Measurements from ENCODE around the gene LSM7. TPM values are rescaled to one million over a fixed set of nuclear protein-coding genes. Genes with fewer than 3 reads are reported as not detected.

LSM7 gene
- total RNA-seq, 2 experiments from 2014 or later, result 144 to 146 TPM

DNA sequence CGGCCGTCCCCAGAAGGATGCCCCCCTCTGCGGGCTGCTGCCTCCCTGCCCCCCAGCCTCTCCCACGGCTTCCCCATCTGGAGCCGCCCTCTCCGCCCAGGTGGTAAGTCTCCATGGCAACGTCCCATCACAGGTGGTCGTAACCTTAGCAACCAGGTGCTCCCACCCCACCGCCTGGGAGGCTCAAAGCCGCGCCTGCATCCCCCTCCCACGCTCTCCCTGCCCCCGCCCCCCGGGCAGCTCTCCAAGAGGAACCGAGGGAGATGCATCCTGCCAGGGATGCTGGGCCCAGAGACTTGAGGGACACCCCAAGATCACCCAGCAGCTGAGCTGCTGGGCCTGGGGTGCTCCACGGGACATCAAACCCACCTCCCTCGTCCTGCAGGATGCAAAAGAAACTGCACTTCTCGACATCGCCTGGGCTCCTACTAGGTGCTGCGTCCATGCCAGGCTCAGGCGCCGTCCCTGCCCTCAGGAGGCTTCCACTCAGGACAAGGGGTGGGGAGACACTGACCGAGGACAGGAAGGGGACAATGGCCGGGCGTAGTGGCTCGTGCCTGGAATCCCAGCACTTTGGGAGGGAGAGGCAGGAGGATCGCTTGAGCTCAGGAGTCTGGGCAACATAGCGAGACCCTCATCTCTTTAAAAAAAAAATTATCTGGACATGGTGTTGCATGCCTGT, 15.4 kb downstream of the LSM7 start:
- H3K27me3 Mint-ChIP-seq (ENCODE audit: low read depth), result peaks cover 25% of the 10 kb centered on the region
- H3K4me1 Mint-ChIP-seq (ENCODE audit: low read depth), result peaks cover 2% of the 10 kb centered on the region
- no peak for DNase-seq
- H3K36me3 Mint-ChIP-seq (ENCODE audit: low read depth), result peaks cover 4% of the 10 kb centered on the region
- ATAC-seq, result peak; percentile 12
- CTCF ChIA-PET, result no interaction called here
- no peak overlapping the region for H3K4me3 Mint-ChIP-seq
- peaks cover 17% of the 10 kb centered on the region for H3K9me3 Mint-ChIP-seq (ENCODE audit: insufficient read depth)
- POLR2A ChIA-PET, result no interaction called here
- no peak overlapping the region for H3K27ac Mint-ChIP-seq

DNA sequence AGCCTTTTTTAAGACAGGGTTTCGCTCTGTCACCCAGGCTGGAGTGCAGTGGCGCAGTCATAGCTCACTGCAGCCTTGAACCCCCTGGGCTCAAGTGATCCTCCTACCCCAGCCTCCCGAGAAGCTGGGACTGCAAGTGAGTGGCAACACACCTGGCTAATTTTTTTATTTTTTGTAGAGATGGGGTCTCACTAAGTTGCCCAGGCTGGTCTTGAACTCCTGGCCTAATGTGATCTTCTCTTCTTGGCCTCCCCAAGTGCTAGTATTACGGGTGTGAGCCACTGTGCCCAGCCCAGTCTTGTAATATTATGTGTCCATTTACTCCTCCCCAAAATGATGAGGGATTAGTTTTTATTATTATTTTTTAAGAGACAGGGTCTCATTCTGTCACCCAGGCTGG, 17.3 kb downstream of the LSM7 start:
- Mint-ChIP-seq H3K4me3 (no peak overlapping the region), H3K27ac (no peak overlapping the region), H3K27me3 (ENCODE audit: low read depth) (peaks cover 33% of the 10 kb centered on the region), H3K4me1 (ENCODE audit: low read depth) (peaks cover 2% of the 10 kb centered on the region), H3K9me3 (ENCODE audit: insufficient read depth) (peaks cover 17% of the 10 kb centered on the region), H3K36me3 (ENCODE audit: low read depth) (peaks cover 4% of the 10 kb centered on the region)
- no peak for ATAC-seq
- POLR2A ChIA-PET, result interaction anchor here (1.2 kb wide), 1 partner anchor 14 kb away, joined by 3 read pairs; no protein-coding TSS in a partner anchor
- DNase-seq, result no peak
- CTCF ChIA-PET, result no interaction called here

DNA sequence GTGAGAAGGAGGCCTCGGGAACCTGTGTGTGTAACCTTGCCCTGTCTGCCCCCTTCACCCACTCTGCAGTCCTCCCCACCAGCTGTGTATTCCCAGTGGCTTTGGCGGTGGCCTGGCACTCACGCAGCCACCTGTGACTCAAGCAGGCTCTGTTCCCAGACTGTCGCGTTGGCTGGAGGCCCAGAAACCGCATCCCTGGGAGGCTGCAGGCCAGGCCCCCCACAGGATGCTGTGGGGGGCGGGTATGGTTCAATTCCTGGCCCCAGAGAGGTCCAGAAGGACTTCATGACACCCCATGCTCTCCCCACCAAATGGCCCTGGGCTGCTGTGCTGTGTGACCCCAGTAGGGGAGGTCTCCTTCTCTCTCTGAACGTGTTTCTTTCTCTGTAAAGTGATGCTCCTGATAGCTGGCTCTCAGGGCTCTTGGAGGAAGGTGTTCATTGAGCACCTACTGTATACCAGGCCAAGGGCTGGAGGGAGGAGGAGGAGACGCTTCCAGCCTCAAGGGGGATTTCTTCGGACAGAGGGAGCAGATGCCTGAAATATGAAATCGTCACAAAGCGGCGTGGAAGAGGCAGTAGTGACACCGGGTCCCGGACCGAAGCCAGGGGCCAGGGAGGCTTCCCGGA, 18.5 kb downstream of the LSM7 start:
- H3K4me1 Mint-ChIP-seq (ENCODE audit: low read depth), result peaks cover 2% of the 10 kb centered on the region
- peaks cover 2% of the 10 kb centered on the region for H3K36me3 Mint-ChIP-seq (ENCODE audit: low read depth)
- H3K4me3 Mint-ChIP-seq, result no peak overlapping the region
- DNase-seq, result no peak
- ChIA-PET POLR2A (interaction anchor here (0.6 to 2.5 kb wide), 2 partner anchors 18 to 137 kb away, joined by 4 to 10 read pairs; partner anchors contain the start of gene LSM7), CTCF (interaction anchor here (0.6 kb wide), 1 partner anchor 13 kb away, joined by 5 read pairs; no protein-coding TSS in a partner anchor)
- no peak for ATAC-seq
- H3K27ac Mint-ChIP-seq, result no peak overlapping the region
- H3K27me3 Mint-ChIP-seq (ENCODE audit: low read depth), result peaks cover 34% of the 10 kb centered on the region
- H3K9me3 Mint-ChIP-seq (ENCODE audit: insufficient read depth), result peaks cover 13% of the 10 kb centered on the region

DNA sequence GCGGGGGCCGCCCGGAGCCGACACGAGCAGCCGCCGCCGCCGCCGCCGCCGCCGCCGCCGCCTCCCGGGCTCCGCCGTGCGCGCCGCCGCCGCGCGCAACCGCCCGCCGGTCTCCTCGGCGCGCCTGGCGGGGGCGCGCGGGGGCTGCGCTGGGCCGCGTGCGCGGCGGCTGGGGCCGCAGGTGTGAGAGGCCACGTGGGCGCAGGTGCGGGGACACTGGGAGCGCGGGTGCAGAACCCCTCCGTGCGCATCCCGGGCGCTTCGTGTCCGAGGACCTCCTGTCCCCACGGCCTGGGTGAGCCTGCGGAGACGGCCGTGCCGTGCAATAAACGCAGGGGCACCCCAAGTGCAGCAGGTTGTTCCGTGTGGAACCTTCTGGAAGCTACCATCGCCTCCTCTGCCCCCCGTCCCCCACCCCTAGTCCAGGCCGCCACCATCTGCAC, 20.3 kb downstream of the LSM7 start, which contains the start of gene LINGO3:
Gene LINGO3, minus strand, starts transcription at position 41 of the 443 bp plus-strand sequence. CDS start 16,378 bp downstream, outside the sequence.
- no peak for DNase-seq
- peaks cover 42% of the 10 kb centered on the region for H3K27me3 Mint-ChIP-seq (ENCODE audit: low read depth)
- H3K36me3 Mint-ChIP-seq (ENCODE audit: low read depth), result no peaks in the 10 kb centered on the region
- no peaks in the 10 kb centered on the region for H3K9me3 Mint-ChIP-seq (ENCODE audit: insufficient read depth)
- POLR2A ChIA-PET, result interaction anchor here (2.5 kb wide), 1 partner anchor 20 kb away, joined by 10 read pairs; the partner anchor contains the start of gene LSM7
- H3K4me1 Mint-ChIP-seq (ENCODE audit: low read depth), result peaks cover 2% of the 10 kb centered on the region
- H3K4me3 Mint-ChIP-seq, result no peak within 1 kb of the TSS
- CTCF ChIA-PET, result no interaction called here
- ATAC-seq, result peak; percentile 27
- no peak within 1 kb of the TSS for H3K27ac Mint-ChIP-seq

DNA sequence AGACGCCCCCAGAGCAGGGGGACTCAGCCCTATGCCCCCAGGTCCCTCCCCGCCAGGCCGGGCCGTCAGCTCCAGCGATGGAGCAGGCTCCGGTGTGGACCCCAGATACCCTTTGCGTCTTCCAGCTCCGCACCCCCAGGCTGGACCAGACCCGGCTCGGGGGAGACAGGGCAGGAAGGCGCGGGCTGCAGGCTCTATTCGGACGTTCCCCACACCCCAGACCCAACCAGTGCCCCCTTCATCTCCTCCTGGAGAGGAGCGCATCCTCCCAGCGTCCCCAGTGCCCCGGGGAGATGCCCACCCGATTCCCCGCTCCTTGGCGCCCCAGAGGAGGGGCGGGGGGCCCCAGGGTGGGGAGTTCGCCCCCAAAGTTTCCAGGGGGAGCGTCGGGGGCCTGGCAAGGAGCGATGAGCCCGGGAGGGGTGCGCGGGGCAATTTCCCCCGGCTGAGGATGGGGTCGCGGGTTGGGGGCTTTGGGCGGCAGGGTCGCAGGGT, 20.8 kb downstream of the LSM7 start:
- H3K27me3 Mint-ChIP-seq (ENCODE audit: low read depth), result peaks cover 47% of the 10 kb centered on the region
- H3K36me3 Mint-ChIP-seq (ENCODE audit: low read depth), result no peaks in the 10 kb centered on the region
- DNase-seq, result no peak
- no peak overlapping the region for H3K4me3 Mint-ChIP-seq
- H3K4me1 Mint-ChIP-seq (ENCODE audit: low read depth), result peaks cover 6% of the 10 kb centered on the region
- H3K9me3 Mint-ChIP-seq (ENCODE audit: insufficient read depth), result no peaks in the 10 kb centered on the region
- ChIA-PET POLR2A (no interaction called here), CTCF (interaction anchor here (1.6 kb wide), 1 partner anchor 85 kb away, joined by 4 read pairs; no protein-coding TSS in a partner anchor)
- no peak for ATAC-seq
- H3K27ac Mint-ChIP-seq, result no peak overlapping the region

DNA sequence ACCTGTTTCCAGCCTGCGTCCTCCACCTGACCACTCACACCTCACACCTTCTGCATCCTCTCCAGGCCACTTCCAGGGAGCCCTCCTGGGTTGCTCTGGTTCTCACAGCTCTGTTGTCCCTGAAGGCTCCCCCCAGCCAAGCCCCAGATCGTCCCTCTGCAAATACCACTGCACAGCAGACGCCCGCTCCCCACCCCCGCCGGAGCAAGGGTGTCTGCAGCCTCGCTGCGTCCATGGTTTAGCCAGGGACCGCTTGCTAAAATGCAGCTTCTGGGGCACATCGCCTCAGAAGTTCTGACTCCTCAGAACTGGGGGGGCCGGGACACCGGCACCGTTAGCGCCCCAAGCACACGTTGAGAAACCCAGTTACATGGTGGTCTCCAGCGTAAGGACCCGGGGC, 21.4 kb downstream of the LSM7 start:
- ATAC-seq (no peak), DNase-seq (no peak)
- ChIA-PET CTCF (interaction anchor here (1.6 kb wide), 1 partner anchor 85 kb away, joined by 4 read pairs; no protein-coding TSS in a partner anchor), POLR2A (no interaction called here)
- Mint-ChIP-seq H3K27me3 (ENCODE audit: low read depth) (peaks cover 47% of the 10 kb centered on the region), H3K4me1 (ENCODE audit: low read depth) (peaks cover 6% of the 10 kb centered on the region), H3K9me3 (ENCODE audit: insufficient read depth) (no peaks in the 10 kb centered on the region), H3K27ac (no peak overlapping the region), H3K4me3 (no peak overlapping the region), H3K36me3 (ENCODE audit: low read depth) (no peaks in the 10 kb centered on the region)

DNA sequence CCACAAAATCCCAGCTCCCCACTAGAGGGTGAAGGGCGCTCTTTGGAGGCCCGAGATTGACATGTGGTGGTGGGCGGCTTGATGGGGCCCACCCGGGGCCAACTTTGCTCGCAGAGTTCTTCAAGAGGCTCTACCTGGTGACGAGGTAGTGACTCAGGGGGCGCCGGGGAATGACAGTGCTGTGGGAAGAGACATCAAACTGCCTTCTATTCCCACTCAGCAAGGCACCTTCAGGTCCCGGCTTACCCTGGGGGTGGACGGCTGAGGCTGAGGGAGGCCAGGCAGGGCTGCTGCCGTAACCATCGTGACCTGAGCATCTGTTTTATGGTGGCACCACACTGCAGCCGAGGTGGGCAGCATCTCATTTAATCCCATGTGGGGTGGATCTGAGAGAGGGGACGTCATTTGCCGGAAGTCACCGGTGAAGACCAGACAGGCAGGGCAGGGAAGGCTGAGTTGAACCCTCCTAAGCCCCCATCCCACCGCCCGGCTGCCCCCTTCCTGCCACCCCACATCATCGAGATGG, 22.0 kb downstream of the LSM7 start:
- H3K9me3 Mint-ChIP-seq (ENCODE audit: insufficient read depth), result no peaks in the 10 kb centered on the region
- H3K4me1 Mint-ChIP-seq (ENCODE audit: low read depth), result peaks cover 6% of the 10 kb centered on the region
- peaks cover 48% of the 10 kb centered on the region for H3K27me3 Mint-ChIP-seq (ENCODE audit: low read depth)
- no peak overlapping the region for H3K4me3 Mint-ChIP-seq
- DNase-seq (no peak), ATAC-seq (no peak)
- H3K36me3 Mint-ChIP-seq (ENCODE audit: low read depth), result no peaks in the 10 kb centered on the region
- CTCF ChIA-PET, result interaction anchor here (1.6 kb wide), 1 partner anchor 86 kb away, joined by 4 read pairs; no protein-coding TSS in a partner anchor
- POLR2A ChIA-PET, result interaction anchor here (0.6 kb wide), 1 partner anchor 157 kb away, joined by 3 read pairs; no protein-coding TSS in a partner anchor
- H3K27ac Mint-ChIP-seq, result no peak overlapping the region

DNA sequence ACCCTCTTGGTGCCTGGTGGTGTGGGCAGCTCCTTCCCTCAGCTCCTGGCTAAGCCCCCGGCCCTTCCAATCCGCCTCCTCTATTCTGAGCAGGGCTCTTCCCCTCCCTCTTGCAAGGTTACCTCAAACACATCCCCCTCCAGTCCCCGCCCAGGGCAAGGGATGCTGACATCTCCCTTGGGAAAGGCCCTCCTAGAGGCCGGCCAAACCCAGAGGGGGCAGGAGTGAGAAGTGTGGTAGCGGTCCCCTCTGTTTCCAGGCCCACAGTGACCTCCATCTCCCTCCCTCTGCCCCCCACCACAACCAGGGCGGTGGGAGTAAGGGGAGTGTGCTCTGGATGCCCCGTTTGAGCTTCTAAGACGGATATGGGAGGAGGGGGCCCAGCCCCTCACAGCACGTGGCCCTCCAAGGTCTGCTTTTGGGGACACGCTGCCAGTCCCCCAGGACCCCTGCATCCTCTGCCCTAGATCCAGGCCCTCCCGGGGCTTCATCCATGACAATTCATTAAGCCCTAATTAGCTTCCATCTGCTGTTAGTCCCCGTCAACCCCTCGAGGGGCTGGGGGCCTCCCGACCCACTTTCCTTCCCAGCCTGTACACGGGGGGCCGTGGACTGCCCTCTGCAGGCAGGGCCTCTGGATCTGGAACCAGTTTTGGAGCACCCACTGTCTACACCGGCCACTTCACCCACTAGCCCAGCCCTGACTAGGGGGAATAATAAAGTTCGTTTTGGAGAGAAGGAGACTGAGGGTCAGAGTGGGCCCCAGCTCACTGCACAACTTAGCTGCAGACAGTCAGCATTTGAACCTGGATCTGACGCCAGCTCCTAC, 22.7 kb downstream of the LSM7 start:
- ChIA-PET POLR2A (interaction anchor here (0.6 to 1.1 kb wide), 3 partner anchors 36 to 156 kb away, joined by 3 read pairs; no protein-coding TSS in a partner anchor), CTCF (interaction anchor here (1.6 kb wide), 1 partner anchor 86 kb away, joined by 4 read pairs; no protein-coding TSS in a partner anchor)
- H3K36me3 Mint-ChIP-seq (ENCODE audit: low read depth), result no peaks in the 10 kb centered on the region
- ATAC-seq (no peak), DNase-seq (no peak)
- no peaks in the 10 kb centered on the region for H3K9me3 Mint-ChIP-seq (ENCODE audit: insufficient read depth)
- H3K4me3 Mint-ChIP-seq, result no peak overlapping the region
- peaks cover 6% of the 10 kb centered on the region for H3K4me1 Mint-ChIP-seq (ENCODE audit: low read depth)
- peaks cover 51% of the 10 kb centered on the region for H3K27me3 Mint-ChIP-seq (ENCODE audit: low read depth)
- no peak overlapping the region for H3K27ac Mint-ChIP-seq

DNA sequence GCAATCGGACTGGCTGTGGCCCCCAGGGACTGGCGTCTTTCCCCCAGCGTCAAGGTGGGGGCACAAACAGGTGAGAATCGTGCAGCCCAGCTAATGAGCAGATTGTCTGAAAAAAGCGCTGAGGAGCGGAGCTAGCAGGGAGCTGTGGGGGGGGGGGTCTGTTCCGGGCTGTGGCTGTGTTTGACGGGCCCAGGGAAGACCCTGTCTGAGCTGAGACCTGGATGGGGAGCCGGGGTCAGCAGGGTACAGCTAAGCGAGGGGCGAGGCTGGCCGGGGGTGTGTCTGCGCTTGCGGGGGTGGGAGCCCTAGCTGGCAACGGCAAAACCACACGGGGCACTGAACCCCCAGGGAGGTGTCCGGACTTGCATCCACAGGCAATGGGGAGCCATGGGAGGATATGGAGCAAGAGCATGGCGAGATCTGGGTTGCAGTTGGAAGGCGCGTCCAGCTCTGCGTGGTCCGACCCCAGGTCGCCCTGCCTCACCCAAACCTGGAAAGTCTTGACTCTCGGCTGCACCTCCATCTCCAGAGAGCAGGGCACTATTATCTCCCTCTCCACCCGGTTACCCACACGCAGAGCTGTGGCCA, 25.1 kb downstream of the LSM7 start:
- no peaks in the 10 kb centered on the region for H3K9me3 Mint-ChIP-seq (ENCODE audit: insufficient read depth)
- ChIA-PET CTCF (interaction anchor here (1.5 kb wide), 1 partner anchor 29 kb away, joined by 3 read pairs; no protein-coding TSS in a partner anchor), POLR2A (interaction anchor here (1.0 to 1.3 kb wide), 2 partner anchors 12 to 25 kb away, joined by 3 to 4 read pairs; partner anchors contain the start of gene LSM7)
- DNase-seq (no peak), ATAC-seq (no peak)
- H3K4me3 Mint-ChIP-seq, result no peak overlapping the region
- peaks cover 40% of the 10 kb centered on the region for H3K27me3 Mint-ChIP-seq (ENCODE audit: low read depth)
- no peaks in the 10 kb centered on the region for H3K36me3 Mint-ChIP-seq (ENCODE audit: low read depth)
- H3K4me1 Mint-ChIP-seq (ENCODE audit: low read depth), result peaks cover 4% of the 10 kb centered on the region
- H3K27ac Mint-ChIP-seq, result no peak overlapping the region

DNA sequence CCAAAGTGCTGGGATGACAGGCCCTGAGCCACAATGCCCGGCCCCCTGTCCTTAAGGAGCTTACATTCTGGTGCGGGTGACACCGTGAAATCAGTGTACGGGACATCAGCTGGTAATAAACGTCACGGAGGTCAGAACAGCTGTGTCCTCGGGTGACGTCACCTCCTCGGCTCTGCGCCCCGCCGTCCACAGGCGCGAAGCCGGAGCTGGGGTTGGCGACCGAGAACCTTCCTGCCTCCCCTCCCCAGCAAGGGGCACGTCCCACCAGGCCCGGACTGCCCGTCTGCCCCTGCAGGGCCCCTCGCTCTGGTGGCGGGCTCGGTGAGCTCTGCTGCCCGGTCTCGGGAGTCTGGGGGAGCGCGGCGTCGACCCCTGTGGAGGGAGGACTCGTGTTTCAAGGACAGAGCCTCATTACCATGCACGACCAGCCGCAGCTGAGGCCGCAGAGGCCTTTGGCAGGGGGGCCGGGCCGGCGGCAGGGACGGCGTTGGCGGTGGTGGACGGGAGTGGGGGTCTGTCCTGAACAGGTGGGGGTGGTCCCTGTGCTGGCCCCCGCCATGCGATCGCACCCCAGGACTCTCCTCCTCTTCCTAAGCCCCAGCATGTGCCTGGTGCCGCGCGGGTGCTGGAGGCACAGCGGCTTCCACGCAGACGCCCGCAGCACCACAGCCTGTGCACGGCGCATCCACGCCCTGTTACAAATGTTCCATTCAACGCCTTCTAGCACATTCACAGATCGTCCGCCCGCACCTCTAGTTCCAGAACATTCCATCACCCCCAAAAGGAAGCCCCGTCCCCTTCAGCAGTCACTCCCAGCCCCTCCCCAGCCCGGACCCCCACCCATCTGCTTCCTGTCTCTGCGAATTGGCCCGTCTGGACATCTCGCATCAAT, 25.8 kb downstream of the LSM7 start:
- Mint-ChIP-seq H3K4me1 (ENCODE audit: low read depth) (peaks cover 4% of the 10 kb centered on the region), H3K4me3 (no peak overlapping the region), H3K36me3 (ENCODE audit: low read depth) (no peaks in the 10 kb centered on the region), H3K27ac (no peak overlapping the region), H3K27me3 (ENCODE audit: low read depth) (peaks cover 39% of the 10 kb centered on the region), H3K9me3 (ENCODE audit: insufficient read depth) (no peaks in the 10 kb centered on the region)
- CTCF ChIA-PET, result interaction anchor here (0.9 to 1.5 kb wide), 2 partner anchors 28 to 91 kb away, joined by 3 to 4 read pairs; no protein-coding TSS in a partner anchor
- POLR2A ChIA-PET, result interaction anchor here (0.9 to 1.3 kb wide), 2 partner anchors 11 to 13 kb away, joined by 4 read pairs; no protein-coding TSS in a partner anchor
- peak; percentile 17 for ATAC-seq
- no peak for DNase-seq

Measured in activated CD8-positive, alpha-beta T cell treated with anti-CD3 and anti-CD28 coated beads, Interleukin-2, amount 10 ng/mL, durations not matched to agents 7 days and 5 days (primary cell).